H1 (cell line): ENCODE data around the gene TMEM45B. TPM values are rescaled to one million over a fixed set of nuclear protein-coding genes. Genes with fewer than 3 reads are reported as not detected.

Experiments
- BCL11A ChIP-seq, 2 experiments: IDR thresholded peaks; one replicate each; pipeline ENCODE4 v1.6.1; 2011; ENCODE audit warnings: low read depth in 2 of 2, low read length in 2 of 2, mild to moderate bottlenecking in 2 of 2
- EZH2 ChIP-seq: fragments of 200-600 bp; sonication (generic); IDR thresholded peaks from 2 replicates; pipeline ENCODE4 v1.7.1; 2012; ENCODE audit warnings: low read depth, mild to moderate bottlenecking, moderate library complexity, low read length, inconsistent platforms; ENCODE audit not compliant: severe bottlenecking
- MAFK ChIP-seq: IDR thresholded peaks from 2 replicates; pipeline ENCODE4 v1.6.1; 2012; ENCODE audit warnings: low read depth, mild to moderate bottlenecking, improper control_type of control experiment, low read length
- POLR2AphosphoS5 ChIP-seq: IDR thresholded peaks from 2 replicates; pipeline ENCODE4 v1.6.1; 2011; ENCODE audit warnings: low read depth, low read length
- SP4 ChIP-seq: IDR thresholded peaks from 2 replicates; pipeline ENCODE4 v1.6.1; 2012; ENCODE audit warnings: low read length, inconsistent platforms
- TBP ChIP-seq: IDR thresholded peaks from 2 replicates; pipeline ENCODE4 v1.6.1; 2011; ENCODE audit warnings: low read depth, low read length, improper control_type of control experiment
- polyA plus RNA-seq, 7 experiments: library from polyadenylated mRNA; depleted of rRNA in 3 of 7; stranded (reverse) in 5 of 7; unstranded in 2 of 7; fragments of >200 nt in 5 of 7; fragments of 200-250 nt in 2 of 7; gene quantifications; 1 replicate in 5 of 7; 2 replicates in 1 of 7; 4 replicates in 1 of 7; pipeline versions ENCODE4 v1.2.1 to v1.2.3, GENCODE V29; 2011 to 2013; ENCODE audit warnings: missing spikeins in 2 of 7, mixed read lengths in 2 of 7
- total RNA-seq: library from RNA; stranded (reverse); fragmentation: NEBNext Ultra II Directional; extraction: Animal tissue kit (Norgen Biotek cat#: 25700); gene quantifications from 2 replicates; pipeline ENCODE4 v1.2.1, GENCODE V29; 2021
- TF ChIP-seq, protein P1 (sequence below), 3 experiments: IDR thresholded peaks; 1 replicate in 2 of 3; 2 replicates in 1 of 3; pipeline versions ENCODE4 v1.5.1 to v1.6.1; 2011; ENCODE audit warnings: low read length in 3 of 3, mild to moderate bottlenecking in 3 of 3, inconsistent platforms in 2 of 3, low read depth in 1 of 3, moderate library complexity in 1 of 3; ENCODE audit not compliant: insufficient read depth in 1 of 3; ENCODE audit errors: control extremely low read depth in 1 of 3

Gene TMEM45B
- total and polyA plus RNA-seq, 2 of the 8 experiments (the other 6 are each of a cell fraction or from before 2014, with no cell fraction given): 0.23 TPM; not detected in 1

DNA sequence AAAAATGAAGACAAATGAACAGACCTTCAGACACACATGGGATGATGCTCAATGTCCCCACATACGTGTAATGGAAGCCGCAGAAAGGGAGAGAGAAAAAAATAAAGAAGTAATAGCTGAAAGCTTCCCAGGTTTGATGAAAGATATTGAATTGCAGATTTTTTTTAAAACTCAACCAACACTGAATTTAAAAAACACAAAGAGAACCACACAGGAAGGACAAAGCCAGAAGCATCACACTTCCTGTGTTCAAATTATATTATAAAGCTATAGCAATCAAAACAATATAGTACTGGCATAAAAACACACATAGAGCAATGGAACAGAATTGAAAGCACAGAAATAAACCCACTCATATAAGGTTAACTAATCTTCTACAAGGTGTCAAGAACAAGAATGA lies 26.5 kb downstream of the TMEM45B start (continued):
- TF ChIP-seq, protein P1, sequence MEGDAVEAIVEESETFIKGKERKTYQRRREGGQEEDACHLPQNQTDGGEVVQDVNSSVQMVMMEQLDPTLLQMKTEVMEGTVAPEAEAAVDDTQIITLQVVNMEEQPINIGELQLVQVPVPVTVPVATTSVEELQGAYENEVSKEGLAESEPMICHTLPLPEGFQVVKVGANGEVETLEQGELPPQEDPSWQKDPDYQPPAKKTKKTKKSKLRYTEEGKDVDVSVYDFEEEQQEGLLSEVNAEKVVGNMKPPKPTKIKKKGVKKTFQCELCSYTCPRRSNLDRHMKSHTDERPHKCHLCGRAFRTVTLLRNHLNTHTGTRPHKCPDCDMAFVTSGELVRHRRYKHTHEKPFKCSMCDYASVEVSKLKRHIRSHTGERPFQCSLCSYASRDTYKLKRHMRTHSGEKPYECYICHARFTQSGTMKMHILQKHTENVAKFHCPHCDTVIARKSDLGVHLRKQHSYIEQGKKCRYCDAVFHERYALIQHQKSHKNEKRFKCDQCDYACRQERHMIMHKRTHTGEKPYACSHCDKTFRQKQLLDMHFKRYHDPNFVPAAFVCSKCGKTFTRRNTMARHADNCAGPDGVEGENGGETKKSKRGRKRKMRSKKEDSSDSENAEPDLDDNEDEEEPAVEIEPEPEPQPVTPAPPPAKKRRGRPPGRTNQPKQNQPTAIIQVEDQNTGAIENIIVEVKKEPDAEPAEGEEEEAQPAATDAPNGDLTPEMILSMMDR (IDR thresholded peaks at IDR 0.05; ENCODE audit: control extremely low read depth in 1 of 3, insufficient read depth in 1 of 3, low read depth in 1 of 3, low read length in 3 of 3): no peak
- no peak for TF ChIP-seq TBP
- no peak for TF ChIP-seq BCL11A (IDR thresholded peaks at IDR 0.05; ENCODE audit: low read depth in 2 of 2, low read length in 2 of 2)
- TF ChIP-seq MAFK: no peak
- no peak for TF ChIP-seq SP4
- no peak for TF ChIP-seq POLR2AphosphoS5
- no peak for TF ChIP-seq EZH2
